HG03575 (cell line): ENCODE results near the gene DNAJC2.
A peak's percentile ranks its signal among the peaks of the same experiment; 100 is the strongest.
"Not testable (repeated sequence)": the region's sequence is repeated elsewhere in the genome, so short reads cannot be mapped to it uniquely, and the experiment has no call there.

ENCODE experiments used
- ATAC-seq: cut with Tn5 transposase; IDR thresholded peaks from one replicate; pipeline ENCODE4 v1.9.1; 2021; ENCODE audit not compliant: unreplicated experiment, insufficient number of reproducible peaks, low FRiP score; ENCODE audit errors: extremely low read depth

DNAJC2 gene

GRCh38 chr7:103343758-103344452 lies 662 bp downstream of the DNAJC2 start:
- ATAC-seq, result no peak

DNA sequence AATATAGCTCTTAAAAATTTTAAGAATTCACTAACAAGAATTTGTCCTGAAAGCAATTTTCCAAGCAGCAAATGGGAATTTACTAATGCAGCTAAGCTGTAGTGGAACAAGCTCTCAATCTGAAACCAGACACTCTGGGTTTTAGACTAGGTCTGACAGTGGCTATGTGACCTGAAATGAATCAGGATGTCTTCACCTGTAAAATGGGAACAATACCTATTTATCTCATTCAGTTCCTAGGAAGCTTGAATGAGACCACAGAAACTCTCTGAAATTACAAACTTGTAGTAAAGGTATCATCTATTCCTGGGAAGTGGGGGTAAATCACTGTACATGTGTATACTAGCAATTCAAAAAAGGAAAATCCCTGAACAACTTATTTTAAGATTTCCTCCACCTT lies 1.2 kb downstream of the DNAJC2 start:
- no peak for ATAC-seq

DNA sequence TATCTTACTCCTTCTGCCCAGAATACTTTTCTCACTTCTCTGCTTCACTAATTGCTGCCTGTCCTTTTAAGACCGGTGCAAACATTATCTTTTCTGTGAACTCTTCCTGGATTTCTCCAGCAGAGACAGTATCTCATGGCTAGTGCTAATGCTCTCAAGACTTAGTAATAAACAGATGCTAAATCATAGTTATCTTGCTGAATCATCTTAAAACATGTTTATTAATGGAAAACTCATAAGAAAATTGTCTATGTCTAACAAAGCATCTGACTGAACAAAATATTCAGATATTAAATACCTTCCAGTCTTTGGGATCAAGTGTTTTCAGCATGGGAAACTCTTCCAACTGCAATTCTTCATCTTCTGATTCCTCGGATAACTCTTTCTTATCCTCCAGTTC lies 3.1 kb downstream of the DNAJC2 start:
- ATAC-seq, result no peak

- ATAC-seq, result no peak
Observed at GRCh38 chr7:103338864-103339263, 5.7 kb downstream of the DNAJC2 start.

DNA sequence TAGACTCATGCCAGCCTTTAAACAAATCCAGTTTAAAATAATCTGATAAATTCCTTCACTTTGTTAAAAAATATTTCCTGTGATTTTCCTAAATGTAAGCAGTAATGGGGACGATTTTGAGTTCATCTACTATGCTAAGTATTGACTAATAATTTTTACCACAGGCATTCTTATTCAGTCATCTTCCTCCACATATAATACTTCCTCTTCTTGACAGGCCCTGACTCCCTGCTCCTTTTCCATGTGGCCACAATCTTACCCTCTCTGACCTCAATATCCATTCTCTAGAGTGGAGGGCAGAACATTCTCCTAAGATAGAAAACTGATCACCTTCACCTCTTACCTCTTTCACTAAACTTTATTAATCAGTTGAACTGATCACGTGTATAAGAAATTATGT lies 7.8 kb downstream of the DNAJC2 start:
- no peak for ATAC-seq

DNA sequence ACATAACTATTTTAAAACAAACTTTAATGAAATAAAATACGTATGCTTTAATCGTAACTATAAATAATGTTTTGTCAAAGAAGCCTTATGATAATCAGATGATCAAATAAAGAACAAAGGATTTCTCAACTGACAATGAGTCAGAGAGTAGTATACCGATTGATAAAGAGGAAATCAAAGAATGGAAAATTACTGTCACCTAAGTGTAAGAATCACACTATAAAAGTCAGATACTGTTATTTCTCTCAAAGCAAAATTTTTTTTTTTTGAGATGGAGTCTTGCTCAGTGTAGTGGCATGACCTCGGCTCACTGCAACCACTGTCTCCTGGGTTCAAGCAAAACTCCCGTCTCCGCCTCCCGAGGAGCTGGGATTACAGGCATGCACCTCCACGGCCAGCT lies 18.8 kb downstream of the DNAJC2 start:
- no peak for ATAC-seq

GRCh38 chr7:103317009-103317408 lies 27.6 kb downstream of the DNAJC2 start:
- no peak for ATAC-seq

DNA sequence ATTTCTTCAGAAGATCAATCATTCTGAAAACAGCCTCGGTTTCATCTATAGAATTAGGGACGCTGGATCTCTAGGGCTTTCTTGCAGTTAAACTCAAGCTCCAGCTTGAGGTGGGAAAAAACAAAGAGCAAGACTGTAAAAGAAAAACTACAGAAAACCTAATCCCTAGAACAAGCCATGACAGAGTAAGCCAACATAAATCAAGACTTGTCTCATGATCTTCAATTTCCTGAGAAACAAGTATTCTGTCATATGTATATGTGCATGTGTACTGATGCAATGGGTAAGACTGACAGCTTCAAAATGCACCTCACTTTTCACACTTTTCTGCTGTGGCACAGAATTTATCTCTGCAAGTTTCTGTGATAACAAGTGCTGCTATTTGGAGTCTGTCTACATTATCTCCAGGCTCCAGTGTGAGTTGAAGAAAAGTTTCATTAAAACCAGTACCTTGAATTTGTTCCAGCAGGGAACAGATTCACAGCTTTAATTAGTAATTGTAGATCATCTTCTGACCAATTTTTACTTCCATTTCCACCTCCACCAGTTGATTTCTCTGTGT lies 28.1 kb downstream of the DNAJC2 start:
- no peak for ATAC-seq

GRCh38 chr7:103314852-103315251 lies 29.7 kb downstream of the DNAJC2 start:
- ATAC-seq, result no peak

DNA sequence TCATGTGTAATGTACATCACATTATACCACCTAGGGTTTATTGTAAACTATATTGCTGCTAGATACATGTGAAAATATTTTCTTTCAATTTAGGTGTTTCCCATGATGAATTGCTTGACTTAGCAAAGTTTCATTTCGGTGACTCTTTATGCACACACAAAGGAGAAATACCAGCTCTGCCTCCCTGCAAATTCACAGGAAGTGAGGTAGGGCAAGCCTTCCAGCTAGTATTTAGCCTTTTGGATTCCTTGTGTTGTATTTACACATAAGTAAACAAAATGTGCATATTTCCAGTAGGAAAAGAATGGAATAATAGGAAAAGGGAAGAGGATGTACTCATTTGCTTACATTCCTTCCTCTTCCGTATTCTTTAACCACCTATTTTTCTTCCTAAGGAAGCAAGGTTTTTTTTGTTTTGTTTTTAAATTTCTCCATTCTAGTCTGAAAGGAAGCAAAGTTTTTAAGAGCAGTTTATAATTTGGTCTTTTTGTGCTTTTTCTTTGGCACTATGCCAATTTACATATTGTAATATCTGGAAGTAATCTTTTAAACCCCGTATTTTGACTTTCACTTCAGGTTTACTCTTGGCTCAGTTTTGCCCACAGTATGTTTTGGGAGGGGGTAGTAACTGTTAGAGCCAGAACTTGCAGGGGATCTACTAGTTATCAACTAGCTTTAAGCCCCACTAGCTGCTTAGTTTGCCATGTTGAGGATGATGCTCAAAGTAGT lies 36.9 kb downstream of the DNAJC2 start:
- no peak for ATAC-seq

GRCh38 chr7:103301441-103301840 lies 43.1 kb downstream of the DNAJC2 start:
- ATAC-seq, result no peak

DNA sequence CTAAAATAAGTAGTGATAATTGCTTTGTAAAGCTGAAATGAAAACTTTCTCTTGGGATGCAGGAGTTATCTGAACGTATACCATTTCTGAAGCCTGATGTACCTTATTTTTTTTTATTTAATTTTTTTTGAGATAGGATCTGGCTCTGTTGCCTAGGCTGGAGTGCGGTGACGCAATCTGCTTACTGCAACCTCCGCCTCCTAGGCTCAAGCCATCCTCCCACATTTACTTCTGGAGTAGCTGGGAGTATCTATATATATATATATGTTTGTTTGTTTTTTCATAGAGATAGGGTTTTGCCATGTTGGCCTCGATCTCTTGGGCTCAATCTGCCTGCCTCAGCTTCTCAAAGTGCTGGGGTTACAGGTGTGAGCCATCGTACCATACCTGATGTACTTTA lies 44.9 kb downstream of the DNAJC2 start:
- no peak for ATAC-seq

DNA sequence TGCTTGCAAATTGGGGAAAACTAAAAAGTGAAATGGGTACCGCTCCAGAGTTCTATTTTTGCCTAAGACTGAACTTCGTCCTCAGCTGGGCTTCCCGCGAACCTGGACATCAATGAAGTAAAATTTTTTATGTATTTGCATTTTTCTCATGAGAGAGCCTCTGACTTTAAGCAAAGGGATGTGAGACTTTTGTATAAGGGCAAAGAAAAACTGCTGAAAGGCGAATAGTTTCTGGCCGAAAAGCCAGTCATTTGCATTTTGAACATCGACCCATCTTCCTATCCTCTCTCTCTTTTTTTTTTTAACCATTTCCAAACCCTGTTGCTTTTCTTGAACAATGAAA lies 46.8 kb downstream of the DNAJC2 start:
- ATAC-seq, result no peak

- ATAC-seq, result peak; percentile 72
Observed at GRCh38 chr7:103296901-103297836, 47.4 kb downstream of the DNAJC2 start, which contains the start of gene PMPCB. TSS of gene PMPCB (plus strand) at chr7:103297435. CDS start at chr7:103297460, 25 bp downstream.

DNA sequence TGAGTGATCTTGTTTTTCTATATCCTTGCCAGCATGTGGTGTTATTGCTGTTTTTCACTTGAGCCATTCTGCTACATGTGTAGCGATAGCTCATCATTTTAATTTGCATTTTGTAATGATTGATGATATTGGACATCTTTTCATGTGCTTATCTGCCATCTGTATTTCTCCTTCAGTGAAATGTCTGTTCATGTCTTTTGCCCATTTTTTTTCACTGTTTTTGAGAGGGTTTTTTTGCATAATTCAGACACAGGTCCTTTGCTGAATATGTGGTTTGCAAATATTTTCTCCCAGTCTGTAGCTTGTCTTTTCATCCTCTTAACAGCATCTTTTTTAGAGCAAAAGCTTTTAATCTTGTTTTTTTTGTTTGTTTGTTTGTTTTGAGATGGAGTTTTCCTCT lies 51.0 kb downstream of the DNAJC2 start:
- ATAC-seq, result no peak

DNA sequence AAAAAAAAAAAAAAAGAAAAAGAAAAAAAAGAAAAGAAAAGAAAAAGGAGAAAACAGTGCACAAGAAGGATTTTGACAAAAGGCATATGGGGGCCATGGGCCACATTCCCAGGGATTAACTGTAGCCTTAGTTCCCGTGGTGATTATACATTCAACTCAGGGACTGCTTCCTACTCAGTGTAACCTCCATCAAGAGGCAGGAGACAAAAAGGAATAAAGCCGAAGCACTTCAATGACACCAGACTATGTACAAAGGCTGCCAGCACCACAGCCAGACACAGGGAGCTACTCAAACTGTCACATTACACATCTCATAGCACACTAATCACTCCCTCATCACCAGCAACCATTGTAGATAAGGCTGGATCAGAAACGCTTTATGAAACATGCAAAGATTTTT lies 52.4 kb downstream of the DNAJC2 start:
- no peak for ATAC-seq

DNA sequence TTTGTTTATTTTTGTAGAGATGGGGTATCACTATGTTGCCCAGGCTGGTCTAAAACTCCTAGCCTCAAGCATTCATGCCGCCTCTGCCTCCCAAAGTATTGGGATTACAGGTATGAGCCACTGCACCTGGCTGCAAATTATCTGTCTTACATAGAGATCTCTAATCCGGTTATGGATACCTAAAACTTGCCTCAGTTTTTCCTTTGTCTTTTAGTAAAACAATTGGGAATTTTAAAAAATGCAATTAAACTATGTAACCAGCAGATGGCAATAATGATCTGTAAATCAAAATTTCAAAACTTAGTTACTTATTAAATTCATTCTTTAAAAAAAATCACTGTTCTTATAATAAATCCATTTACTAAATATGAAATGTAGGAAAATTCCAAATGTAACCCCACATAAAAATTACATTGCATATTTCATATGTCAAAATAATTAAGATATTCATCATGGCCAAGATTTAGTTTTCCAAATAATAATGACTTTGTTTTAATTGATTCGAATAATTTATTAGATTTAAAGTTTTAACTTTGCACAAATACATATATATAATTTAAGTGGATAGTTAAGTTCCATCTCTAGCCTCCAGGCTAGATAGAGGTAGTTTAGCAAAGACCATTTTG lies 61.7 kb downstream of the DNAJC2 start:
- ATAC-seq, result not testable (repeated sequence)

DNA sequence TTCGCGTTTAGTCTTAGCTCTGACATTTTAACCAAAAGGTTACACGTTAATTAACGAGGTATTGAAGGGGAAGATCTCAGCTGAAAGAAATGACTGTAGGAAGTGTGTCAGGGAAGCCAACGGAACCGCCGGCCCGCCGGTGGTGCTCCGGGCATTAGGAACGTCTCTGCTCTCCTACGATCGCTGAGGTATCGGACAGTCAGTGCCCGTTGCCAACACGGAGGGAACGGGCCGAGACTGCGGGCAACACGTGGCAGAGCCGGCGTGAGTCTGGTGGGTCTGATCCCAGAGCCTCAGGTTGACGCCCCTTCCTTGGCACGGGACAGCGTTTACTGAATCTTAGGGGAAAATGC lies 63.8 kb downstream of the DNAJC2 start:
- not testable (repeated sequence) for ATAC-seq
